Measurements from ENCODE around the gene DMD. TPM values are rescaled to one million over a fixed set of nuclear protein-coding genes. Genes with fewer than 3 reads are reported as not detected.

The DMD gene
- total RNA-seq, 2 donors from 2014 or later, result 1.4 to 7.5 TPM

GRCh38 chrX:31255310-31256033, 1955.9 kb downstream of the DMD start:
- H3K27ac Mint-ChIP-seq, result no peak overlapping the region
- no peaks in the 10 kb centered on the region for H3K27me3 Mint-ChIP-seq
- H3K4me1 Mint-ChIP-seq, result no peaks in the 10 kb centered on the region
- H3K36me3 Mint-ChIP-seq (ENCODE audit: low read depth), result no peaks in the 10 kb centered on the region
- no peak overlapping the region for H3K4me3 Mint-ChIP-seq
- H3K9me3 Mint-ChIP-seq, result no peaks in the 10 kb centered on the region
- no peak for ATAC-seq (replicated peaks)

GRCh38 chrX:31252133-31252532, 1959.2 kb downstream of the DMD start:
- Mint-ChIP-seq H3K4me3 (no peak overlapping the region), H3K36me3 (ENCODE audit: low read depth) (no peaks in the 10 kb centered on the region), H3K27me3 (no peaks in the 10 kb centered on the region), H3K9me3 (no peaks in the 10 kb centered on the region), H3K4me1 (no peaks in the 10 kb centered on the region), H3K27ac (no peak overlapping the region)
- ATAC-seq (replicated peaks), result no peak

DNA sequence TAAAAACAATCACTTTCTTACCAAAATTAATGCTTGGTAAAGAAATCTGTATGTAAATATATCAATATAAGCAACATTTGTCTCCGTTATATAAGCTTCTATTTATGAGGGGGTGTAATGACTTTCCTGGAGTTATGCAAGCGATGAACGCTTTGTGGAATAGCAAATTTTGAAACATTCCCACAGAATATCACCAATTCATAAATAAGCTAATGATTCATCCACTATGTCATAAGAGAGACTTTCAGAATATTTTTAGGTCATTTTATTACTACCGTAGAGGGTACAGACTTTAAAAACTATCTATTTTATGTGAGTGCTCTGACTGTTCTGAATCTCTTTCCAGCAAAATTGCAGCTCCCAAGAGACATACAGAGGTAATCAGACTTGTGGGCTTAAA, 1960.0 kb downstream of the DMD start:
- H3K4me3 Mint-ChIP-seq, result no peak overlapping the region
- no peaks in the 10 kb centered on the region for H3K4me1 Mint-ChIP-seq

DNA sequence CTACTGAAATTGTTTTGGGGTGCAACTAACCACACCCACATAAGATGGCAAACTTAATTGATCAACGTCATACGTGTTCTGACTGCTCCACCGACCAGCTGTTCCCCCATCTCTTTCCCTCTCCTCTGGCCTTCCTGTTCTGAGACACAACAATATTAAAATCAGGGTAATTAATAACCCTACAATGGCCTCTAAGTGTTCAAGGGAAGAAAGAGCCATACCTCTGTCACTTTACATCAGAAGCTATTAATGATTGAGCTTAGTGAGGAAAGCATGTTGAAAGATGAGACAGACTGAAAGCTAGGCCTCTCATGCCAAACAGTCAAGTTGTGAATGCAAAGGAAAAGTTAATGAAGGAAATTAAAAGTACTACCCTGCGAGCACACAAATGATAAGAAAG, 1965.6 kb downstream of the DMD start:
- Mint-ChIP-seq H3K4me1 (no peaks in the 10 kb centered on the region), H3K27me3 (peaks cover 4% of the 10 kb centered on the region), H3K4me3 (no peak overlapping the region), H3K36me3 (ENCODE audit: low read depth) (no peaks in the 10 kb centered on the region), H3K27ac (no peak overlapping the region), H3K9me3 (no peaks in the 10 kb centered on the region)
- ATAC-seq (replicated peaks), result no peak

More for the DNA sequence above, 1960.0 kb downstream of the DMD start:
- no peaks in the 10 kb centered on the region for H3K27me3 Mint-ChIP-seq
- ATAC-seq (replicated peaks), result no peak
- no peaks in the 10 kb centered on the region for H3K9me3 Mint-ChIP-seq
- no peak overlapping the region for H3K27ac Mint-ChIP-seq
- H3K36me3 Mint-ChIP-seq (ENCODE audit: low read depth), result no peaks in the 10 kb centered on the region

DNA sequence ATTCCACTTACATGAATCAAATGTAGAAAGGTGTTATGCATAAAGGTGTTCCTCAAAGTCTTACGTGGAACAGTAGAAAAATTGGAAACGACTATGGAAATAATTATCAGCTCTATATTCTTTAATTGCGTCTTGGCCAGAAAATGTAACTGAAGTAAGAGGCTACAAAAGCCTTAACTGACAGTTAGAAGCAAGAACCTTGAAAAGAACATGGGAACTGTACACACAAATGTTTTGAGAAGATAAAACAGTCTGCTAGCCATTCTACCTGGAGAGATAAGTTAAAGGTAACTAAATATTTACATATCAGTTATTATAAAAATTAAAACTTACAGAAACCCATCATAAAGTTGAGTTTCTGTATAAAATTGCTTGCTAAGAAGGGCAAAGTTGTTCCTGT, 1967.5 kb downstream of the DMD start:
- ATAC-seq (replicated peaks), result no peak
- H3K9me3 Mint-ChIP-seq, result no peaks in the 10 kb centered on the region
- H3K4me3 Mint-ChIP-seq, result no peak overlapping the region
- H3K27ac Mint-ChIP-seq, result no peak overlapping the region
- no peaks in the 10 kb centered on the region for H3K36me3 Mint-ChIP-seq (ENCODE audit: low read depth)
- H3K27me3 Mint-ChIP-seq, result peaks cover 4% of the 10 kb centered on the region
- H3K4me1 Mint-ChIP-seq, result no peaks in the 10 kb centered on the region

DNA sequence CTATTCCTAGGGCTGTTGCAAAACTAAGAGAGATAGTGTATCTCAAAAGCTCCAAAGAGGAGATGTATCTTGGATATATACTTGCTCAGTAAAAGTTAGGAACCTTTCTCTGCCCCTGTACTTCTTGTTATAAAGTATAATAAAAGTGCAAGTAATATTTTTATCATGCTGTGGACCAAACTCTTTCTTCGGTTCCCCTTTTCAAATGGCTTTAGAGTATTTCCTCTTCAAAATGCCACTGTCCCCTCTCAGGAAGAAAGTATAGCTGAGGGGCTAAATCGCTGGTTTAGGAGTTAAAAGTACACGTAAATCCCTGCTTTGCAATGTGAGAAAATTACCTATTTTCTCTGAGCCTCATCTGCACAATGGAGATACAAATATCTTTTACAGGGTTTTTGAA, 1970.4 kb downstream of the DMD start:
- H3K9me3 Mint-ChIP-seq, result no peaks in the 10 kb centered on the region
- no peak for ATAC-seq (replicated peaks)
- peaks cover 4% of the 10 kb centered on the region for H3K27me3 Mint-ChIP-seq
- H3K27ac Mint-ChIP-seq, result no peak overlapping the region
- no peaks in the 10 kb centered on the region for H3K36me3 Mint-ChIP-seq (ENCODE audit: low read depth)
- H3K4me3 Mint-ChIP-seq, result no peak overlapping the region
- no peaks in the 10 kb centered on the region for H3K4me1 Mint-ChIP-seq

DNA sequence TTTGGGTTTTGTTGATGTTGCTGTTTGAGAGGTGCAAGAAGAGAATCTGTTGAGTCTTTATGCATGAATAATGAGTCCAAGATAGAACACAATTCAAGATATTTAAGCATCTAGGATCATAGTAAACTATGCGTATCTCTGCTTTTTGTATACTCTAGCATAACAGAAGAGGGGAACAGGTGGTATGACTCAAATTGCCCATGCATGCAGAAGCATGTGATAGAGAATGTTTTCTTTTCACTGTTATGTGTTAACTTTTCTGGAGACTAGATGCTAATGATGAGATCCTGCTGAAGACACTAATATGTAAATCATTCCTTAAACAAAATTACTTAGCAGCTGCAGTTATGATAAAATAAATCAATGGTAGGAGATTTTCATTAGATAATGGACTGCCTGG, 1974.2 kb downstream of the DMD start:
- Mint-ChIP-seq H3K4me1 (no peaks in the 10 kb centered on the region), H3K27me3 (peaks cover 4% of the 10 kb centered on the region), H3K36me3 (ENCODE audit: low read depth) (no peaks in the 10 kb centered on the region), H3K9me3 (no peaks in the 10 kb centered on the region), H3K4me3 (no peak overlapping the region), H3K27ac (no peak overlapping the region)
- no peak for ATAC-seq (replicated peaks)

- Mint-ChIP-seq H3K9me3 (no peaks in the 10 kb centered on the region), H3K27me3 (no peaks in the 10 kb centered on the region), H3K4me3 (no peak overlapping the region), H3K4me1 (no peaks in the 10 kb centered on the region), H3K36me3 (ENCODE audit: low read depth) (no peaks in the 10 kb centered on the region), H3K27ac (no peak overlapping the region)
- ATAC-seq (replicated peaks), result no peak
Observed at GRCh38 chrX:31236231-31236630, 1975.1 kb downstream of the DMD start.

DNA sequence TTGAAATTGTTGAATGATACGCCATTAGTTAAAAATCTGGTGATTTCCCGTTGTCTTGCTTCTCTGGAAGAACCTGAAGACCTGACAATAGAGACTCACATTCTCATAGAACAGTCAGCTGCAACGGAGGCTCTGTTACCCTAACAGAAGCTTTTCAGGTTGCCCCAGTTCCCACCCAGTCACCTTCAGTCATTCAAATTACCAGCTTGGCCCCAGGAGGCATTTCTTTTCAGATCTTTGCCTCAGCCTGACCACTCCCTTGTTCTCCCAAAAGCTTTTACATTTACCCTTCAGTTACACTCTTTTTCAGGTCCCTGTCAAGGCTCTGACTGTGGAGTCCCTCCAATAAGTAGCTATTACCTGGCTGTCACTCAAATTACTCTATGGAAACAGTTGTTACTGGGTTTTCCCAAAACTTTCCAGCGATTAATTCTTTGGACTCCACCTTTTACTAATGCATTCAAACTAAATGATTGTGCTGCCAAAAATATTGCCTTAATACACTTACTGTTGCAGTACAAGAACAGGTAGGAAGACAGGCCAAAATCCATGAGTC, 1977.3 kb downstream of the DMD start:
- H3K4me3 Mint-ChIP-seq, result no peak overlapping the region
- no peak for ATAC-seq (replicated peaks)
- no peaks in the 10 kb centered on the region for H3K36me3 Mint-ChIP-seq (ENCODE audit: low read depth)
- no peak overlapping the region for H3K27ac Mint-ChIP-seq
- H3K9me3 Mint-ChIP-seq, result no peaks in the 10 kb centered on the region
- no peaks in the 10 kb centered on the region for H3K27me3 Mint-ChIP-seq
- H3K4me1 Mint-ChIP-seq, result no peaks in the 10 kb centered on the region

DNA sequence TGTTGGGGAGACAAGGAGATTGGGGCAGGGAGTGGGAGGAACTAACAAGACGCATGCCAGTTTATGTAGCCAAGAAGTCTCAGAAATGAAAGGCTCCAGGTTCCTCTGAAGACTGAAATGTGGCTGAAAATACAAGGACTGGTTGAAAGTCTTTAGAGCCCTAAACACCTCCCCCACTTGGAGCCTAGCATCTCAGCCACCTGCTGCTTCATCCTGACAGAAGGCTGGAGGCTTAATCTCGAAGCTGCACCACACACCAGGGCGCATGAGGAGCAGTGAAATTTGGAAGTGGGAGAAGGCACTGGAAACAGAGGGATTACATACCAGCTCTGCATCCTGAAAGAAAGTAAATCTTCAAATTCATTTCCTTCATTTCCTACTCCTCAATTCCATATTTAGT, 1978.8 kb downstream of the DMD start:
- Mint-ChIP-seq H3K4me1 (no peaks in the 10 kb centered on the region), H3K4me3 (no peak overlapping the region), H3K27me3 (no peaks in the 10 kb centered on the region), H3K27ac (no peak overlapping the region), H3K9me3 (no peaks in the 10 kb centered on the region), H3K36me3 (ENCODE audit: low read depth) (no peaks in the 10 kb centered on the region)
- ATAC-seq (replicated peaks), result no peak

- H3K9me3 Mint-ChIP-seq, result no peaks in the 10 kb centered on the region
- H3K27ac Mint-ChIP-seq, result no peak overlapping the region
- ATAC-seq (replicated peaks), result no peak
- no peaks in the 10 kb centered on the region for H3K4me1 Mint-ChIP-seq
- H3K27me3 Mint-ChIP-seq, result no peaks in the 10 kb centered on the region
- no peaks in the 10 kb centered on the region for H3K36me3 Mint-ChIP-seq (ENCODE audit: low read depth)
- no peak overlapping the region for H3K4me3 Mint-ChIP-seq
Observed at GRCh38 chrX:31228909-31229308, 1982.4 kb downstream of the DMD start.

DNA sequence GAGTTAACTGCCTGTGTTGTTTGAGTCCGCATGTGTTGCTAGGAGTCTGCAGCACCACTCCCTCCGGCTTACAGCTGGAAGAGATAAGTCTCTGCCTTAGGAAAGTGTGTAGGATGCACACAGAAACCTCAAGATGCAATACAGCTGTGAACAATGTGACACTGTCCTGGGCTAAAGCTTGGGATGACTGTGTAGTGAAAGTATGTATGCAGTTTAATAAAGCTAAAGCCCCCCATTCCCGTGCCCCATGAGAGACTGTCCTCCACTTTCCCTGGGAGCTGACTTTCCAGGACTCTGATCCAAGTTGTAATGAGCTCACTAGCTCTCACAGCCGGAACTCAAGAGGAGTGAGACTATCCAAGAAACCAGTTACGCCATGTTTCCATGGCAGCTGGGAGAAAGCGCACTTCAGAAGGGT, 1982.9 kb downstream of the DMD start:
- H3K36me3 Mint-ChIP-seq (ENCODE audit: low read depth), result no peaks in the 10 kb centered on the region
- H3K27me3 Mint-ChIP-seq, result no peaks in the 10 kb centered on the region
- H3K4me3 Mint-ChIP-seq, result no peak overlapping the region
- no peak for ATAC-seq (replicated peaks)
- no peak overlapping the region for H3K27ac Mint-ChIP-seq
- no peaks in the 10 kb centered on the region for H3K4me1 Mint-ChIP-seq
- H3K9me3 Mint-ChIP-seq, result no peaks in the 10 kb centered on the region

- Mint-ChIP-seq H3K27me3 (no peaks in the 10 kb centered on the region), H3K36me3 (ENCODE audit: low read depth) (no peaks in the 10 kb centered on the region), H3K9me3 (no peaks in the 10 kb centered on the region), H3K27ac (no peak overlapping the region), H3K4me1 (no peaks in the 10 kb centered on the region), H3K4me3 (no peak overlapping the region)
- no peak for ATAC-seq (replicated peaks)
Observed at GRCh38 chrX:31227250-31227649, 1984.1 kb downstream of the DMD start.

GRCh38 chrX:31225819-31226218, 1985.5 kb downstream of the DMD start:
- H3K4me3 Mint-ChIP-seq, result no peak overlapping the region
- no peaks in the 10 kb centered on the region for H3K4me1 Mint-ChIP-seq
- H3K27ac Mint-ChIP-seq, result no peak overlapping the region
- no peaks in the 10 kb centered on the region for H3K36me3 Mint-ChIP-seq (ENCODE audit: low read depth)
- ATAC-seq (replicated peaks), result peak; percentile 65
- no peaks in the 10 kb centered on the region for H3K27me3 Mint-ChIP-seq
- H3K9me3 Mint-ChIP-seq, result no peaks in the 10 kb centered on the region

DNA sequence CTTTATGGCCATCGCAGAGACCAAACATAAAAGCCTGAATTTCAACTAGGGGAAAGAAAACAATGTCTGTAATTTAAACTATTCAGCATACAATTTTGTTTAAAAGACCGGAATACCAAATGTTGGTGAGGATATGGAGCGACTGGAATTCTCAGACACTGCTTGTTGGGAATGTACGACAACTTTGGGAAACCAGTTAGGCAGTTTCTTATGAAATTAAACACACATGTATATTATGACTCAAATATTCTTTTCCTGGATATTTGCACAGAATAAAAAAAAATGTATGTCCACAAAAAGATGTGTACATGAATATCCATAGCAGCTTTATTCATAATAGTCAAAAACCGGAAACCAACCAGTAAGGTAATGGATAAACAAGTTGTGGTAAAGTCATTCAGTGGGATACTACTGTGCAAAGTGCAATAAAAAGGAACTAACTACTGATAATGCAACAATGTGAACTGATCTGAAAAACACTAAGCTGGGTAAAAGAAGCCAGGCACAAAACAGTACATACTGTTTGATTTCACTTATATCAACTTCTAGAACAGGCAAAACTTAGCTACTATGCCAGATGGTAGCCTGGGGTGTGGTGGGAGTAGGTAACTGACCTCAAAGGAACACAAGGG, 1986.9 kb downstream of the DMD start:
- H3K9me3 Mint-ChIP-seq, result no peaks in the 10 kb centered on the region
- no peak overlapping the region for H3K4me3 Mint-ChIP-seq
- no peaks in the 10 kb centered on the region for H3K27me3 Mint-ChIP-seq
- H3K4me1 Mint-ChIP-seq, result no peaks in the 10 kb centered on the region
- H3K36me3 Mint-ChIP-seq (ENCODE audit: low read depth), result no peaks in the 10 kb centered on the region
- ATAC-seq (replicated peaks), result no peak
- no peak overlapping the region for H3K27ac Mint-ChIP-seq
